ENCODE data around the gene PALM2AKAP2.

PALM2AKAP2 gene

GRCh38 chr9:109775516-109775915 lies 4.5 kb upstream of the PALM2AKAP2 start:
- no peak for FAIRE-seq

GRCh38 chr9:109776391-109776790 lies 3.6 kb upstream of the PALM2AKAP2 start:
- FAIRE-seq, result no peak

GRCh38 chr9:109780453-109781033 lies 545 bp downstream of the PALM2AKAP2 start:
- FAIRE-seq, result no peak

GRCh38 chr9:109781086-109781485 lies 1.1 kb downstream of the PALM2AKAP2 start:
- FAIRE-seq, result no peak

- FAIRE-seq, result no peak
Measured at GRCh38 chr9:109781541-109782197, 1.7 kb downstream of the PALM2AKAP2 start.

- FAIRE-seq, result no peak
Measured at GRCh38 chr9:109787735-109788134, 7.7 kb downstream of the PALM2AKAP2 start.

- FAIRE-seq, result no peak
Measured at GRCh38 chr9:109789556-109789955, 9.6 kb downstream of the PALM2AKAP2 start.

GRCh38 chr9:109789971-109790370 lies 10.0 kb downstream of the PALM2AKAP2 start:
- FAIRE-seq, result no peak

- FAIRE-seq, result no peak
Measured at GRCh38 chr9:109791003-109791677, 11.1 kb downstream of the PALM2AKAP2 start.

GRCh38 chr9:109791747-109792146 lies 11.7 kb downstream of the PALM2AKAP2 start:
- no peak for FAIRE-seq

- FAIRE-seq, result no peak
Measured at GRCh38 chr9:109792951-109793546, 13.1 kb downstream of the PALM2AKAP2 start.

GRCh38 chr9:109793921-109794320 lies 13.9 kb downstream of the PALM2AKAP2 start:
- no peak for FAIRE-seq

- no peak for FAIRE-seq
Measured at GRCh38 chr9:109794361-109795012, 14.5 kb downstream of the PALM2AKAP2 start.

- FAIRE-seq, result no peak
Measured at GRCh38 chr9:109795613-109796012, 15.6 kb downstream of the PALM2AKAP2 start.

GRCh38 chr9:109796078-109796477 lies 16.1 kb downstream of the PALM2AKAP2 start:
- FAIRE-seq, result no peak

- no peak for FAIRE-seq
Measured at GRCh38 chr9:109797006-109797405, 17.0 kb downstream of the PALM2AKAP2 start.

- FAIRE-seq, result no peak
Measured at GRCh38 chr9:109797509-109797908, 17.5 kb downstream of the PALM2AKAP2 start.

- FAIRE-seq, result no peak
Measured at GRCh38 chr9:109799141-109799540, 19.1 kb downstream of the PALM2AKAP2 start.

- no peak for FAIRE-seq
Measured at GRCh38 chr9:109799792-109800191, 19.8 kb downstream of the PALM2AKAP2 start.

- no peak for FAIRE-seq
Measured at GRCh38 chr9:109801484-109801883, 21.5 kb downstream of the PALM2AKAP2 start.

GRCh38 chr9:109802491-109802890 lies 22.5 kb downstream of the PALM2AKAP2 start:
- no peak for FAIRE-seq

- no peak for FAIRE-seq
Measured at GRCh38 chr9:109805050-109805449, 25.1 kb downstream of the PALM2AKAP2 start.

GRCh38 chr9:109806506-109807115 lies 26.6 kb downstream of the PALM2AKAP2 start:
- FAIRE-seq, result no peak
